NCI-H460 (cell line): ENCODE results near the gene MYLK. TPM values are rescaled to one million over a fixed set of nuclear protein-coding genes. Genes with fewer than 3 reads are reported as not detected.
"Not testable (repeated sequence)": the region's sequence is repeated elsewhere in the genome, so short reads cannot be mapped to it uniquely, and the experiment has no call there.

Experiments used
- DNase-seq: peaks from one replicate; pipeline ENCODE4 v3.0.0-alpha.2; 2016; ENCODE audit warnings: low read depth; ENCODE audit errors: extremely low read depth
- total RNA-seq: library from RNA; depleted of rRNA; stranded (reverse); fragments of >200 nt; shearing (Covaris generic); gene quantifications from 2 replicates; pipeline ENCODE4 v1.2.3, GENCODE V29; 2014

Gene MYLK
- total RNA-seq, 1 experiment from 2014 or later, result not detected

DNA sequence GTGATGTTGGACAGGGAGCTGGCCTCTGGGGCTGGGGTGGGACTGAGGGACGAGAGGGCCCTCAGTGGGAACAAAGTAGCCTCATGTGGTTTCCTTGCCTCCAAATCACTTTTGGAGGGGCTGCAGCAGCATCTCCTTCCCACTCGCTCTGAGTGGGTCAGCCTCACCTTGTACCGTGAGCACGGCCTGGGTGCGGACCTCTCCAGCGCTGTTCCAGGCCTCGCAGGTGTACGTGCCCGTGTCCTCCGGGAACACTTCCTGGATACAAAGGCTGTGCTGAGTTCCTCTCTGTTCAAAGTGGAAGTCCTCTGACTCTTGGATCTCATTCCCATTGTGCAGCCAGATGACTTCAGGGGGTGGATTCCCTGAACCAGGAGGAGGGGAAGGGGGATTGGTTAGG is 175.6 kb downstream of the MYLK start:
- DNase-seq, result no peak

DNA sequence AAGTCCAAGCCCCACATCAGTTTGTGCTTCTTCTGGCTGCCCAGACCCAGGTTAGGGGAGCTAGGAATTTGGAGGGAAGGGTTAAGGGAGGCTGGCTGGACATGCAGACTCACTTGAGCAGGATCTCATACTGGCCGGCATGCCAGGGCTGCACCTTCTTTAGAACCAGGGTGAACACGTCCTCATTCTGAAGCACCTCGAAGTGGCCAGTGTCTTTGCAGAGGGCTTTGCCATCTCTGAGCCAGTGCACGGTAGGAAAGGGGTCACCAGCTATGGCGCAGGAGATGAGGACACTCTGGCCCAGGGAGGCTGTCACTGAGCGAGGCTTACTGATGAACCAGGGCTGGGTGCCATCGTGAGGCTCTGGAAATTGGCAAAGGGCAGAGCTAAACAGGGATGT is 176.5 kb downstream of the MYLK start:
- not testable (repeated sequence) for DNase-seq

DNA sequence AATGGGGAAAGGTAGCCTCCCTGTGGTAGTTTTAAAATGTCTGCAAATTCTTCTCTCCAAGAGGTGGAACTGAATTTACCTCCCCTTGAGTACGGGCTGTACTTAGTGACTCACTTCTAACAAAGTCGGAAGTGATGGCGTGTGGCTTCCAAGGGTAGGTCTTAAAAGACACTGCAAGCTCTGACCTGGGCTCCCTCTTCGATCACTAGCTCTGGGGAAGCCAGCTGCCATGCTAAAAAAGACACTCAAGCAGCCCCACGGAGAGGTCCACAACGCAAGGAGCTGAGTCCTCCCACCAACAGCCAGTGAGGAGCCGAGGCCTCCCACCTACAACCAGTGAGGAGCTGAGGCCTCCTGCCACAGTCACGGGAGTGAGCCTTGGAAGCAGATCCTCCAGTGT is 177.3 kb downstream of the MYLK start:
- DNase-seq, result no peak

DNA sequence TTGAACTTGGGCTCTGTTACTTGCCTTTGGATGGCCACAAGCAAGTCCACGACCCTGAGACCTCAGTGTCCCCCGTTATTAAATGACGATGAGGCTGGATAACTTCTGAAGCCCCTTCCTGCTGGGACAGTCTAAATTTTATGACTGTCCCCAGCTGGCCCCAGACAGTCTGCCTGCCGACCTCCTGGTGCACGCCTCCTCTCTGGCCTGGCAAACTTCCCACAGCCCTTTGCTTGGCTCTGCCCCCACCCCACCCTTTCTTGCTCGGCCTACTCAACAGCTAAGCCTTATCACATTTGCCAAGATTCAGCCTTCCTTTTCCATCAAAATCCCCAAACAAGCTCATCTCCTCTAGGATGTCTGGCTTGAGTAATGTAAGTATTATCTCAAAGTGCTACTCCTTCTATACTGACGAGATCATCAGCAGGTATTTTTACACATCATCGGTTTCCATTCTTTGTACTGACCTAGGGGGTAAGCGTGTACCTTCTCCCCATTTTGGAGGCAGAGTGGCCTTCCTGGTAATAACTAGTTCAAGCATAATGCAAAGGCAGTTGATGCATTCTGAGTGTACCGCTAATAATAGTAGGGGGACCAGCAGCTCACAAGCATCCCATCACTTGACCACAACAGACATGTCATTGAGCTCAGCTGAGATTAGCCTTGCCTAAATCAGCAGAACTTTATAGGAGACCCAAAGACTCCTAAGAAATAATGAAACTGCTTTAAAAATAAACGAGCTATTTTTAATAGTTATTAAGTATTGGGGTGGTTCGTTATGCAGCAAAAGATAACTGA is 178.4 kb downstream of the MYLK start:
- DNase-seq, result no peak

DNA sequence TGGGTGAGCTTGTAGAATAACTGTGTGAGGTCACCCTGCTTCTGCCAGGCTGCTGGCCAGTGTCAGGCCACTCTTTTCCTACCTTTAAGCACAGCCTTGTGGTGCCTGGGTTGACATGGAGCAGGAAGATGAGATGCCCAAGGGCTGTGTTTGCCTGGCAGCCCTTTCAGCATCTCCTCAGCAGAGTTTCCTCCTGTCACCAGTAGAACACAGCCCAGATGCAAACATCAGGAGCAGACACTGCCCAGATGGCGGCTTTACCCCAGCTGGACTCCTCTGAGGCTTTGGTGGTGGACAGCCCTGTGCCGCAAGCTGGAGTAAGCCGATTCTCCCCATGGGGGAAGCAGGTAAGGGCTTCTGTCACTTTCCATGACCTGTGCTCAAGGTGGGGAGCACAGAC is 180.5 kb downstream of the MYLK start:
- not testable (repeated sequence) for DNase-seq

DNA sequence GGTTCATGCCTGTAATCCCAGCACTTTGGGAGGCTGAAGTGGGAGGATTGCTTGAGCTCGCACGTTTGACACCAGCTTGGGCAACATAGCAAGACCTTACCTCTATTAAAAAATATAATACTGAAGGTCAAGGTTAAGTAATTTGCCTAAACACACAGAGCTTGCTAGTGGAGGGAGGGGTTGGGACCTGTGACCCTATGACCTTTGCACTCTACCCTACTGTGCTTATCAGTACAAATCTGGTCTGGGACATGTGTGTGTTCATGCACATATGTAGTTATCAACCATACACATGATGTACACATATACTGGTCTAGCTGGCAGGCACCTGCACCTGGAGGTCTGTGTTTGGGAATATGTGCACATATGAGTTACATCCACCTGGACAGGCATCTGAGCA is 181.4 kb downstream of the MYLK start:
- DNase-seq, result no peak

DNA sequence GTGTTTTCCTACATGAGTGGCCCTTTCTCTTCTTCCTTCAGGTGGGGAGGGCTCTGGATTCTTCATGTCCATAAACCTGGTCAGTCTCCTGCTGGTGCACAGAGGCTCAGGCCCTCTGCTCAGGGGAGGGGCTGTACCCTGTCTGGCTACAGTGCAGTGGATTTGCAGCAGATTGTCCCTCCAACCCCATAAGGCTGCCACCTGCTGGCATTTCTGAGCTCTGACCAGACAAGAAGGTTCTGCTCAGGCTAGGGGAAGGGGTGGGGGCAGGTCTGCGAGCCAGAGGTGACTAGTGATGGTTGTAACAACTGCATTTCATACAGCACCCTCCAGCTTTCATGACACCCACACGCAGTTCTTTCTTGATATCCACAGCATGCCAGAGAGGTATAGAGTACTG is 182.1 kb downstream of the MYLK start:
- peak; percentile 28 for DNase-seq

DNA sequence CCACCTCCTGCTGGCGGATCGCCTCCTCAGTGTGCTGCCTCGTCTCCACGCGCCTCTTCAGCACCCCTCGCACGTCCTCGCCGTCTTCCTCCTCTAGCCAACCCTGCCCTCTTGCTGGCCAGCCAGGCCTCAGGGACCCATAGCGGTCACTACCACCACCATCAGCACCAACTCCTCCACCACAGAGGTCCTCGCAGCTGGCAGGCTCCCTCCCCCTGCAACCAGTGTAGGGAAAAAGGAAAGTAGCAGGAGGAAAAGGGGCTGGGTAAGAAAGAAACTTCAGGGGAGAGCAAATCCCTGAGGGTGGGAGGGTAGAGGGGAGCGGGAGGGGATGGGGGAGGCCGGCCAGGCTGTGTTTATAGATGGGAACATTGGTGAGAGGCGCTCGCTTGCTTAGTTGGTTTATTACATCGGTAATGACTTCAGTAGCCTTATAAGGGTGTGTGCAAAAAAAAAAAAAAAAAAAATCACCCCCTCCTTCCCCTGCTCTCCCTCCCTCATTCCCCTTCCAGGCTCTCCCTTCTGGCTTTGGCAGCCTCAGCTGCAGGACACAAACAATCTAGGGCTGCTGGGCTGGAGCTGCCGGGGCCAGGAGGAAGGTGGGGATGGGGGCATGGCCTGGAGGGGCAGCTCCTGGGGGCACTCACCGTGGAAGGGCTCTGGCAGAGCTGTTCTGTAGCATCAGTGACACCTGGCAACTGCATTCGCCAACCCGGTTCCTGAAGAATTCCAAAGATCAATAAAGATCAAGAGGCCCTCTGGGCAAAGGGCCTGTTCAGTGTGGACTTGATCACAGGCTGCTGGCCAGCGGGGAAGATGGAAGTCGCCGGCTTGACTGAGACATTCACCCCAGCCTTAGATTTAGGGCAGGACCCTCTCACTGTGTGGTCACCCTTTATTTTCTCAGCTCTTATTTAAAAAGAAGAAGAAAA is 183.1 kb downstream of the MYLK start:
- no peak for DNase-seq

DNA sequence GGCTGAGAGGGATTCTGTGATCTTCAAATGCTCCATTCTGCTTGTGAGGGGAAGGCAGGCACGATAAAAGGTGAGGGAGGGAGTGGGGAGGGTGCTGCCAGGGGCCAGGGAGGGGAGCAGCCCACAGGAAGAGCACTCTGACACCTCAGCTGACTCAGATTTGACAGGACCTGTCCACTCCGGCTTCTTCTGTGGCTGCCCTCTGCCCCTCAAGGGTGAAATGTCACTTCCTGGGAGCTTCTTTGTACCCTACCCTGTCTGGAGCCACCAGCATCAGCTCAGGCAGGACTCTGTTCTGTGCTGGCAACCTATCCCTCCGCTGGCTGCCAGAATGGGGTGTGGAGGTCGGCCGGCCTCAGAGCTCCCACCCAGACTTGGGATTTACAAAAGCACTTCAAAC is 185.3 kb downstream of the MYLK start:
- no peak for DNase-seq

DNA sequence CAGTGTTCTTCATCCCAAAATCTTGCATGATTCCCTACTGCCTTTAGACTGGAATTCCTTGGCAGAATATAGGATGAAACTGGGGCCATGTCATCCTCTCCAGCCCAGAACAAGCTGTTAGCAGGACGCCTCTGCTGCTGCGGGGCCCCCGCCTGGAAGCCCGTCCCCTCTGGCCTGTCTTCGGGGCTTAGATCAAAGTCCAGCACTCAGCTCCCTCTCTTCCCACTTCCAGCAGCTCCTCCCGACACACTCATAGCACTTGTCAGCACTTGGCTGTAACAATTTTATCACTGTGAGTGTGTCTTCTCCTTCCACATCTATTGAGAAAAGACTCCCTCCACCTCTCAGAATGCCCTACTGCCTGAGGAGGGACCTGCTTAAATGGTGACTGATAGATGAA is 187.3 kb downstream of the MYLK start:
- no peak for DNase-seq

DNA sequence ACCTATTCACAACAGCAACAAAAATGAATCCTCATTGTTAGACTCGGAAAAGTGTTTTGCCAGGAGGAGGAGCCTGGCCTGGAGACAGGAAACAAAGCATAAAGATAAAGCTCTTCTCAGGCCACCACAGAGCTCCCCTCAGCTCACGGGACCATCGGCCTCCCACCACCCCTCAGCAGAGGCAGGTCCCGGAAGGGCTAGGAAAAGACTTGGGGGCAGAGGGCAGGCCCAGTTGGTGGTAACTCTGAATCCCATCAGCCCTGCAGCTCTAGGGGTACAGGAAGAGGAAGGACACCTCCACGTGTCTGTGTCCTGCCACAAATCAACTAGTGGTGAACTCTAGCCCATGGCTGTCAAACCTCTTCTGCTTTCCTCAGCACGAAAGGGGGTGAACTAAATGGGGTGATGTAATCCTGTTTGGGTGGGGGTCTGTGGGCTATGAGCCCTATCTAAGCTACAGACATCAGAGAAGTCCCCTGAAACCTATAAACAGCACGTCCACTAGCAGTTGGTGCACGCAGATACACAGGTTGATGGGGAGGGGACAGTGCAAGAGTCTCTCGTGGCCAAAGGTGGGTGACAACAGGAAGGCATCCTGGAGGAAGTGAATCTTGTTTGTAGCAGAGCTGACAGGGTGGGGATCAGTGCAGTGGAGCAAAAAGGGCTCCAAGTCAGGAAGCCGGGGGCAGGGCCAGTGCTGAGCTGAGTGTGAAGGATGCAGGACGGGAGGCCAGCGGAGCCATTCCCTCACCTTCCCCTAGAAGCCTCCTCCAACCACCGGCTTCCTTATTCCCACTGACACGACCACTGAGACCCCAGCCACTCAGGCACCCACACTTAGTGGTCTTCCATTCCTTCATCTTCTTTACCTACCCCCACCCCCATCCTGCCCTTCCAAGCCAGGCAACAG is 188.1 kb downstream of the MYLK start:
- no peak for DNase-seq

DNA sequence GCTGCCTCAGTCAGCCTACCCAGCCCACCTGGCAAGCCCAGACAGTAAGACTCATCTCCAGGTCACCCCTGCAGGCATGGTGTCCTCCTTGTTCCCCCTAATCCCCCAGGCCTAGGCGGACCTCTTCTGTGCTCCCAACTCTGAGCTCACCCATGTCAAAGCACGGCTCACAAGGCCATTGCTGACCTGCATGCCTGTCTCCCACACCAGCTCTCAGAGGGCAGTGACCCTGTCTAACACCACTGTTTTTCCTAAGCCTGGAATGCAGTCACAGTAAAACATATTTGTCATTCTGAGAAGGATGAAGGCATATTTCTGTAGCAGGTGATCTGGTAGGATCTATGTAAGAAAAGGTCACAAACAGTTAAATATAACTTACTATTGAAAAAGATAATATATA is 189.0 kb downstream of the MYLK start:
- DNase-seq, result no peak

DNA sequence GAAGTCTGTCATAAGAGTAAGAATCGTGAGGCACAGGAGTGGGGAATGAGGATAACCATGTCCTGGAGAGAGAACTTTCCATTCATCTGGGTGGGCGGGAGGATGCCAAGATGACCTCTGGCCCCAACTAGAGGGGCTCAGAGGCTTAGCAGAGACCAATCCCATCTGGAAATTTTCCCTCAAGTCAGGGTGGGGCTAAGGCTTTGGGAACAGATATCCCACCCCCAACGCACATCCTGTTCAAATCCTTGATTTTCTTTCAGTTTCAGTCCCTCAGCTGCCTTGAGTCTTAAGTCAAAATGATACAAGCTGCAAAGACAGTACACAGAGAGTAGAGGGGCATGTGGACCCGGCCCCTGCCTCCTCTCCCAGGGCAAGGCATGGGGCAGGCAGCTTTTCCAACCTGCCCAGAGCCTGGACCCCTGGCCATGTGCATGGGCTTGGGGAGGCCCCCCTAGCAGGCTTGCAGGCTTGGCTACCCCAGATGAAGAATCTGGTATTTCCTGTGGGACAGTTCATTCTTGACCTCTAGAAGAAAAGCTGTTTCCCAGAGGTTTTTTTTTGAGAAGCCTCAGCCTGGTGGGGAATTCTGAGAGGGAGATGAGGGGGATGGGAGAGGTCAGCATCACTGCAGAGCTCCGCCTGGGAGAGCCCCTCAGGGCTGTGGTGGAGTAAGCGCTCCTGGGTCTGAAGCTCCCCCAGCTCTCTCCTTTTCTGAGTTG is 189.6 kb downstream of the MYLK start:
- no peak for DNase-seq

DNA sequence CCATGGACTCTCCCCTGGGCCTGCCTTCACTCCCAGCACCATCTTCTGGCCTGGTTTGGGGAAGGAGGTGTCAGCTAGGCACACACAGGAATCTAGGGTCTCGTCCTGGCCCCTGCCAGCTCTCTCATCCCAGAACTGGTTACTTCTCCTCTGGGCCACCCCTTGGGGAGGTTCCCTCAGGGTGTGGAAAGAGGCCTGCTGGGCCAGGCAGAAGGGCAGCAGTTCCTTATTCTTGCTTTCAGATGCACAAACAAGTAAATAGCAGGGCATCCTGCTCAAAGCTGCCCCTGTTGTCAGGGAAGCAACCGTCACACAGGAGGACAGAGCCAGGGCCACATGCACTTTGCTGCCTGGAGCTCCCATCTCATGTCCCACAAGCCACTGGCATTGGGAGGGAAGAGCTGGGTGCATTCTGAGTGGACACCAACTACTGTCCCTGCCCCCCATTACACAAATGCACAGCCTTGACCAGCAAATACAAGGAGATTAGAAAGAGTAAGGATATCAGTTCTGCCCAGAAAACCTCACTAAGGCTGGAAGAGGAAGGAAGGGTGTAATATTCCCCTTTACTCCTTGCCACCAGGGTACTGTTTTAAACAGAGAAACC is 190.4 kb downstream of the MYLK start:
- DNase-seq, result no peak

DNA sequence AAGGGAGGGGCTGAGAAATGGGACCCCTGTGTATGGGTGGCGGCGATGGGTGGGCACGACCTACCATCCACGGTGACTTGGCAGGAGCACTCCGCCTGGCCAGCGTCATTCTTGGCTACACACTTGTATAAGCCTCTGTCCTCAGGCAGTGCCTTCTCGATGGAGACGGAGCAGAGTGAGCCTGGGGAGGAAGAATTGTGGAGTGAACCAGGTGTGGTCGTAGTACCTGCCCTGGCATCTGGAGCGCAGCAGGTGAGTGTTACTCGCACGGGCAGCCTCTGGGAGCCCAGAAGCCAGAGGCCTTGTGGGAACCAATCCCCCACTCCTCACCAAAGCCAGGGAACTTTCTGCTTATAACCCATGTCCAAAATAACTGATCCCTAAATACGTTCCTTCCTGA is 191.5 kb downstream of the MYLK start:
- DNase-seq, result no peak

DNA sequence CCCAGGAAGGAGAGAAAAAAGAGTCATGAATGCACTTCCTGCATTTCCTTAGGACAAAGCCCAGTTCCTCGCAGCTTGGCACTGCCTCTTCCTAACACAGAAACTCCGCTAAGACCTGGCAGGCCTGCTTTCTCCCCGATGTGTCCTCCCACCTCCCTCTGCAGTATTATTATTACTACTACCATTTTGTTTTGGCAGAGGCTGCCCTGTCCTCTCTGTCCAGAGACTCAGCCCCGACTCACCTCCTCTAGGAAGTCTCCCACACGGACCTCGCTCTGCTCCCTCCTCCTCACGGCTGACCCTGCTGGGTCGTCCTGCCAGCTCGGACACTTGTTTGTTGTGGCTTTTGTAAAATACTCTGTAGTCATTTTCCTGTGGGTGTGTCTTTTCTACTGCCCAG is 192.1 kb downstream of the MYLK start:
- DNase-seq, result no peak

DNA sequence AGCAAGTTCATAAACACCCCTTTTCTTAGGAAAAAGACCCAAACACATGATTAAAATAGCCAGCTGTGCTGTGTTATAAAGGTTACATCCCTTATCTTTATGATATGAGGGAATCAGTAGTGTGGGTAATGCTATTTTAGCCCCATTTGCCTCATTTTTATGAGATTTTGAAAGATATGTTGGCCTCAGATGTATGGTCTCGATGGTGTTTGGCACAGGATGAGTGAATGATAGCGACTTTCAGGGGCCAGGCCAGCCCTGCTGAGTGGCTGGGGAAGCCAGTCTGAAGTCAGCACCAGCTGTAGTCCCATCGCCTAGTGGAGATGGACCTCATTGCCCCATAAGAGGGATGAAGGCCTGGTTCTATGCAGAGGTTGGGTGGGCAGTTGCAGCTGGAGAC is 194.3 kb downstream of the MYLK start:
- no peak for DNase-seq

DNA sequence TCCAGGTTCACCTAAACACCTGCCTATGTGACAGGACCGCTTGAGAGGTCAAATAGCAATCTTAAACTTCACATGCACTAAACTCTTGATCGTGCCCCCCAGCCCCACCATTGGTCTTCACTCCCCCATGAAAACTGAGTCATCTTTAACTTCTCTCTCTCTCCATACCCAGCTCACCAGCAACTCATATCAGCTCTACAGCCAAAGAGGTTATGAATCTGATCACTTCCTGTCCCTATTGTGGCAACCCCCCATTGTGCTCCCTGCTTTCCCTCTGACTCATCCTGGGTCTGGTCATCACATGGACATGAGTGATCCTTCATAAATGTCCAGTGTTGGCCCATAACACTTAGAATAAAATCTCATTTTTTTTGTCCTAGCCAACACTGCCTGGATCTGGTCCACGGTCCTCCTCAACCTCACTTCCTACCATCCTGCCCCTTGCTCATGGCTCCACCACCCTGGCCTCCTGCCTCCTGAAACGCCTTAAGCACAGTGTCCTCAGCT is 195.8 kb downstream of the MYLK start:
- no peak for DNase-seq

DNA sequence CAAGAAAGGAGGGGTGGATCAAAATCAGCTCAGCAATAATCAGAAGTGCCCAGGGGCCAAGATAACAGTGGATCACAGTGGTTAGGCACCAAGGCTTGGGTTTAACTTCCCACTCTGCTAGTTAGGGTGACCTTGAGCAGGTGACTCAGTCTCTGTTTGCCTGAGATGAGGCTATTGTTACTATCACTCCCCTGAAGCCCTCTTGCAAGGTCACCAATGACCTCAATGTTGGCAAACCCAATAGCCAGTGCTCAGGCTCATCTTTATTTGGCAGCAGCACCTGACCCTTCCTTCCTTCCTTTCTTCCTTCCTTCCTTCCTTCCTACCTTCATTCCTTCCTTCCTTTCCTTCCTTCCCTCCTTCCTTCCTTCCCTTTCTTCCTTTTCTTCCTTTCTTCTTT is 196.8 kb downstream of the MYLK start:
- DNase-seq, result no peak

DNA sequence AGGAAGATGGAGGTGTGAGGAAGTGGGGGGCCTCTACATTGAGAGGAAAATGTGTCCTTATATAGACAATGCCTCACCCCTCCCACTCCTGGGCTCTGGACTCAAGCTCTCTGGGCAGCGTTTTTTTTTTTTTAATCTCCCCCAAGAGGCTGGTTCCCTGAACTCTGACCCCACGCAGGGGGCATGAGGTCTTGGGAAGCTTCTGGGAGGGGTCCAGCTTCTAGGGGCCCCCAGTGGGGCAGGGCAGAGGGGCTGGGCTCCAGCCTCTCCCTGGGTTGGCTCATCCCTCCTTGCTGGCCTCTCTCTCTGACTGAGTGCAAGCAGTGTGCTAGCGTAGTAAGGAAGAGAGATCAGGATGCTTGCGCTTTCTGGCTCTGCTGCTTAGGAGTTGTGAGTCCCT is 197.9 kb downstream of the MYLK start:
- no peak for DNase-seq
